Measurements from ENCODE around the gene GPR85.

DNA sequence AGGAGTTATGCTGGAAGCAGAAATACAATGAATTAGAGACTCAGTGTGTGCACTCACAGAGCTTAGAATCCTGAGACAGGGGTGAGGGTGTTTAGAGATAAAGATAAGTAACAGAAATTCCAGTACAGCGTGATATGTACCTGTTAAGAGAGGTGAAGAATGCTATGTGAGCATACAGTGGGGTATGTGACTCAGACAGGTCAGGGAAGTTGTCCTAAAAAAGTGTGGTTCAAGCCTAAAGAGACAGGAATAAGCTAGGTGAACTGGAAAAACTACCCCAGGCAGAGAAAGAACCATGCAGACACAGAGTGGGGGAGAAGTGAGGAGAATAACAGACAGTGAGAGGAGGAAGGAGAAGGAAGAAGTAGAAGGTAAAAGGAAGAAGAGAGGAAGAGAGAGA, 23.1 kb upstream of the GPR85 start:
- TF ChIP-seq, protein P1, sequence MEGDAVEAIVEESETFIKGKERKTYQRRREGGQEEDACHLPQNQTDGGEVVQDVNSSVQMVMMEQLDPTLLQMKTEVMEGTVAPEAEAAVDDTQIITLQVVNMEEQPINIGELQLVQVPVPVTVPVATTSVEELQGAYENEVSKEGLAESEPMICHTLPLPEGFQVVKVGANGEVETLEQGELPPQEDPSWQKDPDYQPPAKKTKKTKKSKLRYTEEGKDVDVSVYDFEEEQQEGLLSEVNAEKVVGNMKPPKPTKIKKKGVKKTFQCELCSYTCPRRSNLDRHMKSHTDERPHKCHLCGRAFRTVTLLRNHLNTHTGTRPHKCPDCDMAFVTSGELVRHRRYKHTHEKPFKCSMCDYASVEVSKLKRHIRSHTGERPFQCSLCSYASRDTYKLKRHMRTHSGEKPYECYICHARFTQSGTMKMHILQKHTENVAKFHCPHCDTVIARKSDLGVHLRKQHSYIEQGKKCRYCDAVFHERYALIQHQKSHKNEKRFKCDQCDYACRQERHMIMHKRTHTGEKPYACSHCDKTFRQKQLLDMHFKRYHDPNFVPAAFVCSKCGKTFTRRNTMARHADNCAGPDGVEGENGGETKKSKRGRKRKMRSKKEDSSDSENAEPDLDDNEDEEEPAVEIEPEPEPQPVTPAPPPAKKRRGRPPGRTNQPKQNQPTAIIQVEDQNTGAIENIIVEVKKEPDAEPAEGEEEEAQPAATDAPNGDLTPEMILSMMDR (IDR thresholded peaks at IDR 0.05): no peak
- TF ChIP-seq POLR2A (IDR thresholded peaks at IDR 0.05): no peak

Data from testis (tissue), 2 donors.